Upper lobe of left lung (tissue), 6 donors: Measurements from ENCODE around the gene C1orf21. TPM values are rescaled to one million over a fixed set of nuclear protein-coding genes. Genes with fewer than 3 reads are reported as not detected.
A peak's percentile ranks its signal among the peaks of the same experiment; 100 is the strongest.

ENCODE experiments used
- ATAC-seq, 2 donors: fragments of 200-7000 bp; cut with Tn5 transposase; one replicate each; pipeline ENCODE4 v1.9.1; 2022; ENCODE audit warnings: mild to moderate bottlenecking in 2 of 2, moderate library complexity in 2 of 2; ENCODE audit not compliant: low FRiP score in 2 of 2
- DNase-seq, 2 donors: peaks; one replicate each; pipeline ENCODE4 v3.0.0-alpha.2; 2019 to 2020
- H3K27ac ChIP-seq, 4 donors: fragments of 200-600 bp; sonication (generic); one replicate each; pipeline ENCODE4 v1.5.1; 2016 to 2019
- H3K27me3 ChIP-seq, 4 donors: fragments of 200-600 bp; sonication (generic); one replicate each; pipeline ENCODE4 v1.5.1; 2017 to 2019
- H3K36me3 ChIP-seq, 4 donors: fragments of 200-600 bp; sonication (generic); one replicate each; pipeline ENCODE4 v1.5.1; 2016 to 2019
- H3K4me1 ChIP-seq, 4 donors: fragments of 200-600 bp; sonication (generic); one replicate each; pipeline ENCODE4 v1.5.1; 2018 to 2019
- H3K4me3 ChIP-seq, 4 donors: fragments of 200-600 bp; sonication (generic); one replicate each; pipeline ENCODE4 v1.5.1; 2017 to 2019; ENCODE audit warnings: mild to moderate bottlenecking in 2 of 4, moderate library complexity in 1 of 4
- H3K9me3 ChIP-seq, 4 donors: fragments of 200-600 bp; sonication (generic); one replicate each; pipeline ENCODE4 v1.5.1; 2018 to 2019
- CTCF ChIP-seq, 6 experiments: fragments of 450-650 bp in 4 of 6; fragments of 200-600 bp in 2 of 6; sonication (generic) in 2 of 6; IDR thresholded peaks; one replicate each; pipeline ENCODE4 v1.5.1; 2016 to 2019; ENCODE audit warnings: antibody characterized with exemption in 6 of 6
- EP300 ChIP-seq, 4 donors: sonication (generic); formaldehyde crosslinking; IDR thresholded peaks; one replicate each; pipeline ENCODE4 v1.5.1; 2017; ENCODE audit warnings: antibody characterized with exemption in 4 of 4, control low read depth in 2 of 4
- POLR2A ChIP-seq, 4 donors: fragments of 450-650 bp; IDR thresholded peaks; one replicate each; pipeline ENCODE4 v1.5.1; 2016 to 2017; ENCODE audit warnings: antibody characterized with exemption in 4 of 4, mild to moderate bottlenecking in 2 of 4
- POLR2AphosphoS5 ChIP-seq, 2 donors: sonication (generic); formaldehyde crosslinking; IDR thresholded peaks; one replicate each; pipeline ENCODE4 v1.5.1; 2017; ENCODE audit warnings: antibody characterized with exemption in 2 of 2
- WGBS, 2 donors: methylation state at CpG; one replicate each; pipeline ENCODE4 v1.1.5; 2017 to 2018; 5-methylcytosine and 5-hydroxymethylcytosine counted together
- total RNA-seq, 6 donors: library from RNA; depleted of rRNA in 4 of 6; stranded (reverse); fragments of >200 nt in 4 of 6; gene quantifications; one replicate each; pipeline versions ENCODE4 v1.1.0 to v1.2.1, GENCODE V29; 2016 to 2021
- donor health status: DM: no; HTN: no; CAD: no; lungs with moderate emphysema.
- donor health status: DM: no; HTN: yes; CAD: no; lungs with severe emphysema.

C1orf21 gene
- total RNA-seq, 6 donors from 2014 or later: 21.4 to 110 (median 49.2) TPM

DNA sequence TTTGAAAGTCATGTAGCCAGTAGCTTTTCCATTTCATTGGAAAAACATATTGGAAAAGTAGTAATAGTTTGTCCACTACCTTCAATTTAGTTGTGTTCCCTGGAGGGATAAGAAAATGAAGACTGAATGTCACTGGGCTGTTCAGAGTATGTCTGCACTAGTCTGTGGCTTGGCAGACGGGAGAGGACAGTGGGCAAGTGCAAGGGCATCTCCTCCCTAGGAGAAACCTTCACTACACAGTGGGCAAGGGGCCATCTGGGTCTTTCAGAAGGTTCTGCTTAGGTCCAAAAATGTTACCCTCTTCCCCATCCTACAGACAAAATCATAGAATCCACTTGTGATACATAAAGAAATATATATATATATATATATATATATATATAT is 118.1 kb downstream of the C1orf21 start:
- ATAC-seq: no peak
- peaks cover 15 to 40% (median 18%) of the 10 kb centered on the region in 4 donors for H3K4me1 ChIP-seq
- DNase-seq: no peak
- H3K36me3 ChIP-seq: peaks cover 0 to 1% (median 0%) of the 10 kb centered on the region in 4 donors
- no peaks in the 10 kb centered on the region for H3K27me3 ChIP-seq
- no peak overlapping the region for H3K4me3 ChIP-seq
- WGBS, 2 donors: 74 to 100% methylated on average over 1 of the region's 1 CpG
- TF ChIP-seq POLR2A (IDR thresholded peaks at IDR 0.05) (no peak), CTCF (IDR thresholded peaks at IDR 0.05) (no peak), POLR2AphosphoS5 (IDR thresholded peaks at IDR 0.05) (no peak), EP300 (IDR thresholded peaks at IDR 0.05) (no peak)
- no peaks in the 10 kb centered on the region for H3K9me3 ChIP-seq
- peak overlapping the region in 2 of 4 donors; percentile 23 to 44 for H3K27ac ChIP-seq

GRCh38 chr1:184506481-184506880 is 119.7 kb downstream of the C1orf21 start:
- Histone ChIP-seq H3K9me3 (no peaks in the 10 kb centered on the region), H3K4me1 (peaks cover 15 to 43% (median 18%) of the 10 kb centered on the region in 4 donors), H3K4me3 (no peak overlapping the region), H3K27ac (no peak overlapping the region), H3K27me3 (no peaks in the 10 kb centered on the region), H3K36me3 (peaks cover 0 to 6% (median 0%) of the 10 kb centered on the region in 4 donors)
- no peak for TF ChIP-seq EP300 (IDR thresholded peaks at IDR 0.05)
- no peak for TF ChIP-seq POLR2A (IDR thresholded peaks at IDR 0.05)
- ATAC-seq (no peak), DNase-seq (no peak)
- 71 to 75% methylated on average over 3 of the region's 3 CpGs for WGBS, 2 donors

DNA sequence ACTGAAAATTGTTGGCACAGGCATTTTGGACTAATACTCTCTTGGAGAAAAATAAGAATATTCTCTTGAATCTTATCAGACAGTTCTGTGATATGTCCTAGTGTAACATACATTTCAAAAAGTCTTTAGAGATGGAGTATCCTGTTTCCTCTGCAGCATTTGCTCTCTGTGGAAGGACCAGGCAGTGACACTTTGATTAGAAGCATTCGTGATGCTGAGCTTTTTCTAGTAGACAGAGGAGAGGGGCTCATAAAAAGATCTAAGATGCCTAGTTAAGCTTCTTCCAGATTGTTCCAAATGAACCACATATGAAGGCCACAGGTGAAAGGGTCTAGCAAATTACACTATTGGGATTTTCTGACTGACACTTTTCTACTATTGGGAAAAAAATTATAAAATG is 120.3 kb downstream of the C1orf21 start:
- no peak for TF ChIP-seq CTCF (IDR thresholded peaks at IDR 0.05)
- no peak for TF ChIP-seq EP300 (IDR thresholded peaks at IDR 0.05)
- TF ChIP-seq POLR2AphosphoS5 (IDR thresholded peaks at IDR 0.05): no peak
- TF ChIP-seq POLR2A (IDR thresholded peaks at IDR 0.05): no peak
- ATAC-seq (no peak), DNase-seq (no peak)
- 17 to 56% methylated on average over 1 of the region's 1 CpG for WGBS, 2 donors
- Histone ChIP-seq H3K4me3 (no peak overlapping the region), H3K9me3 (no peaks in the 10 kb centered on the region), H3K4me1 (peaks cover 15 to 43% (median 18%) of the 10 kb centered on the region in 4 donors), H3K36me3 (peaks cover 0 to 6% (median 0%) of the 10 kb centered on the region in 4 donors), H3K27me3 (no peaks in the 10 kb centered on the region), H3K27ac (no peak overlapping the region)

GRCh38 chr1:184507604-184508280 is 120.9 kb downstream of the C1orf21 start:
- Histone ChIP-seq H3K4me3 (no peak overlapping the region), H3K27me3 (no peaks in the 10 kb centered on the region), H3K36me3 (peaks cover 0 to 6% (median 0%) of the 10 kb centered on the region in 4 donors), H3K9me3 (no peaks in the 10 kb centered on the region), H3K27ac (no peak overlapping the region), H3K4me1 (peaks cover 15 to 43% (median 18%) of the 10 kb centered on the region in 4 donors)
- ATAC-seq (no peak), DNase-seq (no peak)
- WGBS, 2 donors: 9 to 24% methylated on average over 1 of the region's 1 CpG
- TF ChIP-seq POLR2AphosphoS5 (IDR thresholded peaks at IDR 0.05) (no peak), EP300 (IDR thresholded peaks at IDR 0.05) (peak in 1 of 4 donors; percentile 34)

DNA sequence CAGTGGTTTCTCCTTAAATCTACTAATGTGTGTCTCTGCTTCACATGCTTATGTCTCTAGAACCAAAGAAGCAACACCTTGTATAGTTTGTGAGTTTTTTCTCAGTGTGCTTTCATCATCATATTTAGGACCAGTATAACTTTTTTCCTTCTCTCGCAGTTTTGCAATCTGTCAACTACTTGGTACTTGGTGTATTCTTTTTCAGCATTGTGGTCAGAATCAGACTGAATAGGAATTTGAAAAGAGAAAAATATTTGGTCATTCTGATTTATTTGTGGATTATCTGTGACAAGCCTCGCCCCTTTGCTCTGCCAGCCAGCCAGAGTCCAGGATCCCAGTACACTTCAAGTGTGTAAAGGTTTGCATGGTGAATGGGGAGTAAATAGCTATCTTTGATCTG is 122.3 kb downstream of the C1orf21 start:
- no peak for ATAC-seq
- no peak for TF ChIP-seq CTCF (IDR thresholded peaks at IDR 0.05)
- TF ChIP-seq POLR2AphosphoS5 (IDR thresholded peaks at IDR 0.05): no peak
- no peak for TF ChIP-seq POLR2A (IDR thresholded peaks at IDR 0.05)

DNA sequence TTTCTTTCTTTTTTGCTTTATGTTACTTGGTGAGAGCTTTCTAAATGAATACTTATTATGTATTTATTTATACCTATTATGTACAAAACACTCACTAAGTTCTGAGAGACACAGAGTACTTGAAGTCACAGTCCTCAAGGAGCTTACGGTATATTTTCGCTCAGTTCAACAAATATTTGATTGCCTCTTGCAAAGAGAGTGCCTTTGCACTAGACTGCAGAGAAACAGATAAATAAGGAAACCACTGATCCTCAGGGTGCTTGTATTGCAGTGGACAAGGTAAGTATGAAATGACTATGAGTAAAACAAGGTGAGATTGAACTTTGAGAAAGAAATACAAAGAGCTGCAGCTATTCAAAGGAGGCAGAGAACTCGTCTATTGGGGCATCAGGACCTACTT is 123.3 kb downstream of the C1orf21 start:
- no peak for ATAC-seq
- 71 to 85% methylated on average over 3 of the region's 3 CpGs for WGBS, 2 donors

More for the DNA sequence above, 122.3 kb downstream of the C1orf21 start:
- Histone ChIP-seq H3K4me1 (peaks cover 16 to 34% (median 18%) of the 10 kb centered on the region in 4 donors), H3K27ac (no peak overlapping the region), H3K4me3 (no peak overlapping the region), H3K27me3 (no peaks in the 10 kb centered on the region), H3K9me3 (no peaks in the 10 kb centered on the region), H3K36me3 (peaks cover 0 to 6% (median 0%) of the 10 kb centered on the region in 4 donors)
- WGBS, 2 donors: 83 to 89% methylated on average over 2 of the region's 2 CpGs
- DNase-seq: no peak

More for the DNA sequence above, 123.3 kb downstream of the C1orf21 start:
- Histone ChIP-seq H3K4me3 (no peak overlapping the region), H3K27ac (no peak overlapping the region), H3K36me3 (peaks cover 0 to 6% (median 0%) of the 10 kb centered on the region in 4 donors), H3K27me3 (no peaks in the 10 kb centered on the region), H3K9me3 (no peaks in the 10 kb centered on the region), H3K4me1 (peaks cover 8 to 31% (median 18%) of the 10 kb centered on the region in 4 donors)
- TF ChIP-seq EP300 (IDR thresholded peaks at IDR 0.05) (no peak), POLR2A (IDR thresholded peaks at IDR 0.05) (no peak), CTCF (IDR thresholded peaks at IDR 0.05) (no peak), POLR2AphosphoS5 (IDR thresholded peaks at IDR 0.05) (no peak)
- DNase-seq: no peak
